ENCODE measurements around the gene NAA25. TPM values are rescaled to one million over a fixed set of nuclear protein-coding genes. Genes with fewer than 3 reads are reported as not detected.
A peak's percentile ranks its signal among the peaks of the same experiment; 100 is the strongest.
"Not testable (repeated sequence)": the region's sequence is repeated elsewhere in the genome, so short reads cannot be mapped to it uniquely, and the experiment has no call there.

The NAA25 gene
- total RNA-seq, 1 experiment from 2014 or later: 41.0 TPM

DNA sequence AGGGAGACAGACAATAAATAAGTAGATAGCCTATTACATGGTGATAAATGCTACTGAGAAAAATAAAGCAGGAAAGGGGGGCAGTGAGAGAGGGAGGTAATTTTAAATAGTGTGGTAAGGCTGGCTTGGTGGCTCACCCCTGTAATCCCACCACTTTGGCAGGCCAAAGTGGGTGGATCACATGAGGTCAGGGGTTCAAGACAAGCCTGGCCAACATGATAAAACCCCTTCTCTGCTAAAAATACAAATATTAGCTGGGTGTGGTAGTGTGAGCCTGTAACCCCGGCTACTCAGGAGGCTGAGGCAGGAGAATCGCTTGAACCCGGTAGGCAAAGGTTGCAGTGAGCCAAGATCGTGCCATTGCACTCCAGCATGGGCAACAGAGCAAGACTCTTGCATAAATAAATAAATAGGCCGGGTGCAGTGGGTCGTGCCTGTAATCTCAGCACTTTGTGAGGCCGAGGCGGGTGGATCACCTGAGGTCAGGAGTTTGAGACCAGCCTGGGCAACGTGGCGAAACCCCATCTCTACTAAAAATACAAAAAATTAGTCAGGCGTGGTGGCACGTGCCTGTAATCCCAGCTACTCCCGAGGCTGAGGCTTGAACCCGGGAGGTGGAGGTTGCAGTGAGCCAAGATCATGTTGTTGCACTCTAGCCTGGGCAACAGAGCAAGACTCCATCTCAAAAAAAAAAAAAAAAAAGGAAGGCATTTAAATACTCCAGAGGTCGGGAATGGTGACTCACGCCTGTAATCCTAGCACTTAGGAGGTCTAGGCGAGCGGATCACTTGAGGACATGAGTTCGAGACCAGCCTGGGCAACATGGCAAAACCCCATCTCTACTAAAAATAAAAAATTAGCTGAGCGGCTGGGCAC, 2.4 kb upstream of the NAA25 start:
- H3K9me3 ChIP-seq; intact Hi-C loops (cut with micrococcal nuclease; ENCODE audit: unreplicated experiment); H3K9me3 Mint-ChIP-seq (ENCODE audit: unreplicated experiment); DNase-seq; BruUV-seq (replicated peaks); H3K36me3 ChIP-seq (ENCODE audit: control insufficient read depth, insufficient read depth, low read length); H3K4me3 ChIP-seq (ENCODE audit: low read depth, low read length); H3K27me3 Mint-ChIP-seq (ENCODE audit: insufficient read depth, unreplicated experiment); H3K27me3 ChIP-seq (replicated peaks; ENCODE audit: control insufficient read depth, insufficient read depth, low read length): not testable (repeated sequence)
- Mint-ChIP-seq H3K27ac (ENCODE audit: unreplicated experiment) (peak overlapping the region; percentile 94), H3K36me3 (ENCODE audit: insufficient read depth, unreplicated experiment) (peaks cover 18% of the 10 kb centered on the region), H3K4me3 (ENCODE audit: unreplicated experiment) (peak overlapping the region; percentile 91), H3K4me1 (ENCODE audit: low read depth, unreplicated experiment) (peaks cover 14% of the 10 kb centered on the region)
- peaks cover 14% of the 10 kb centered on the region for H3K4me1 ChIP-seq
- ChIA-PET POLR2A (interaction anchor here (0.5 kb wide), 1 partner anchor 1135 kb away, joined by 3 read pairs; no protein-coding TSS in a partner anchor), CTCF (interaction anchor here (0.6 to 0.7 kb wide), 3 partner anchors 51 to 61 kb away, joined by 3 to 4 read pairs (median 3); no protein-coding TSS in a partner anchor)

DNA sequence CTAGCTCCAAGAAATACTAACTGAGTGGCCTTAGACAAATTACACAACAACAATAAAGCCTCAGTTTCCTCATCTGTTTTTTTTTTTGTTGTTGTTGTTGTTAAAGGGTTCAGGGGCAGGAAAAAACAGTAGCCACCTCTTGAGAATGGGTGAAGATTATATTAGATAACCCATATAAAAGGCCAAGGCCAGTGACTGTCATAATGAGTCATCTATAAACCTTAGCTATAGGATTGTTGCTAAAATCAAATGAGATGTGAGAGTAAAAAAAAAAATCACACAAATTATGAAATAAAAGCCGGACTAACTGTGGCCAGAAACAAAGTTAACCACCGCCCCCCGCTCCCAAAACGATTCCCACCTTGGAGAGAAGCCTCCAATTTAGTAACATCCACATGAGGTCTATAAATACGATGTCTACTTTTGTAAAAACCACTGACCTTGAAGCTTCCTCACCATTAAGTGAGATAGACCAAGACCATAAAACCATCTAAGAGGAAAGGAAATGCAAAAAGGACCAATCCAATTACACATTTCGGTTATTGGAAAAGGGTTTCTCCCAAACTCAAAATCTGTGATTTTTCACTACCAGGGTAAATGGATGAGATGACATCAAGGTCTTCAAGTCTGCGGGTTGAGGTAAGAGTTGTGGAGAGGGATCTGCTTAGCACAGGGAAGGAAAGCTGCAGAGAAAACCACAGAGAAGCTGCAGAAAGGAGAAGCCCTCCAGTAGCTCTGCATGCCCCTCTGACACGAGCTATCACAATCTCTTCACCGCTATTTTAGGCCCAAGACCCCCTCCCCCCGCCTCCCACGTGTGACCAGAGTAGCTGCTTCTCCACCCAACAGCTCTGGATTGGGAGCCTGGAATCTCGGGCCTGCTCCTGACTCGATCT, 1.0 kb downstream of the NAA25 start:
- ChIA-PET POLR2A (interaction anchor here (0.6 to 1.0 kb wide), 4 partner anchors 9 to 33 kb away, joined by 3 to 7 read pairs (median 4); no protein-coding TSS in a partner anchor), CTCF (interaction anchor here (0.6 kb wide), 2 partner anchors 151 to 163 kb away, joined by 3 to 9 read pairs; no protein-coding TSS in a partner anchor)
- Mint-ChIP-seq H3K27me3 (ENCODE audit: insufficient read depth, unreplicated experiment) (no peaks in the 10 kb centered on the region), H3K27ac (ENCODE audit: unreplicated experiment) (peak overlapping the region; percentile 94), H3K4me1 (ENCODE audit: low read depth, unreplicated experiment) (peaks cover 14% of the 10 kb centered on the region), H3K4me3 (ENCODE audit: unreplicated experiment) (peak overlapping the region; percentile 91), H3K36me3 (ENCODE audit: insufficient read depth, unreplicated experiment) (peaks cover 53% of the 10 kb centered on the region), H3K9me3 (ENCODE audit: unreplicated experiment) (no peaks in the 10 kb centered on the region)
- peaks cover 14% of the 10 kb centered on the region for H3K4me1 ChIP-seq
- TSS peak; percentile 33 for BruUV-seq (replicated peaks)
- no peaks in the 10 kb centered on the region for H3K9me3 ChIP-seq
- peak; percentile 48 to 54 for DNase-seq
- peak overlapping the region; percentile 66 for H3K4me3 ChIP-seq (ENCODE audit: low read depth, low read length)
- H3K27me3 ChIP-seq (replicated peaks; ENCODE audit: control insufficient read depth, insufficient read depth, low read length): no peaks in the 10 kb centered on the region
- intact Hi-C loops (cut with micrococcal nuclease; ENCODE audit: unreplicated experiment): no loop called here
- TF ChIP-seq, protein P1, sequence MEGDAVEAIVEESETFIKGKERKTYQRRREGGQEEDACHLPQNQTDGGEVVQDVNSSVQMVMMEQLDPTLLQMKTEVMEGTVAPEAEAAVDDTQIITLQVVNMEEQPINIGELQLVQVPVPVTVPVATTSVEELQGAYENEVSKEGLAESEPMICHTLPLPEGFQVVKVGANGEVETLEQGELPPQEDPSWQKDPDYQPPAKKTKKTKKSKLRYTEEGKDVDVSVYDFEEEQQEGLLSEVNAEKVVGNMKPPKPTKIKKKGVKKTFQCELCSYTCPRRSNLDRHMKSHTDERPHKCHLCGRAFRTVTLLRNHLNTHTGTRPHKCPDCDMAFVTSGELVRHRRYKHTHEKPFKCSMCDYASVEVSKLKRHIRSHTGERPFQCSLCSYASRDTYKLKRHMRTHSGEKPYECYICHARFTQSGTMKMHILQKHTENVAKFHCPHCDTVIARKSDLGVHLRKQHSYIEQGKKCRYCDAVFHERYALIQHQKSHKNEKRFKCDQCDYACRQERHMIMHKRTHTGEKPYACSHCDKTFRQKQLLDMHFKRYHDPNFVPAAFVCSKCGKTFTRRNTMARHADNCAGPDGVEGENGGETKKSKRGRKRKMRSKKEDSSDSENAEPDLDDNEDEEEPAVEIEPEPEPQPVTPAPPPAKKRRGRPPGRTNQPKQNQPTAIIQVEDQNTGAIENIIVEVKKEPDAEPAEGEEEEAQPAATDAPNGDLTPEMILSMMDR (IDR thresholded peaks at IDR 0.05; ENCODE audit: insufficient read depth in 1 of 2, low read depth in 1 of 2, low read length in 1 of 2, severe bottlenecking in 1 of 2, unreplicated experiment in 1 of 2): no peak
- H3K36me3 ChIP-seq (ENCODE audit: control insufficient read depth, insufficient read depth, low read length): 0 out of 2 replicates have a peak, but pooled peaks cover 1% of the 10 kb centered on the region

DNA sequence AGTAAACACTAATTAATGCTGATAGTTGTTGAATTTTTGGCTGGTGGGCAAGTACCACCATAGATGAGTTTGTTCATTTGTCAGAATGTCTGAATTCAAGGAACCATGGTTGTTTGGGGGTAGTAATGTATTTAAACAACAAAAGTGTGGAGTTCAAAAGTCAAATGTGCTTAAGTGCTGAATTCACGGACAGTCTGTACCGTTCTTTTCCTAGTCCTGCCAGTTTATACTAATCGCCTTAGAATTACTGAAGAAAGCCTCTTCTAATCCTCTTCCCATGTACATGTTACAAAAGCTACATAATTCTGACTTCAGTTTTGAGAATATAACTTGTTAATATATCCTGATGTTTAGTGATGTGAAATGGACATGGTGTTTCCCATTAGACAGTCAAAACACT, 2.7 kb downstream of the NAA25 start:
- ChIA-PET POLR2A (interaction anchor here (0.6 to 0.7 kb wide), 2 partner anchors 17 to 92 kb away, joined by 4 to 9 read pairs; no protein-coding TSS in a partner anchor), CTCF (no interaction called here)
- H3K4me1 Mint-ChIP-seq (ENCODE audit: low read depth, unreplicated experiment): peaks cover 7% of the 10 kb centered on the region
- TF ChIP-seq, protein P1 (IDR thresholded peaks at IDR 0.05; ENCODE audit: insufficient read depth in 1 of 2, low read depth in 1 of 2, low read length in 1 of 2, severe bottlenecking in 1 of 2, unreplicated experiment in 1 of 2): no peak
- H3K27ac Mint-ChIP-seq (ENCODE audit: unreplicated experiment): no peak overlapping the region
- no peaks in the 10 kb centered on the region for H3K9me3 Mint-ChIP-seq (ENCODE audit: unreplicated experiment)
- H3K9me3 ChIP-seq: no peaks in the 10 kb centered on the region
- no peaks in the 10 kb centered on the region for H3K27me3 Mint-ChIP-seq (ENCODE audit: insufficient read depth, unreplicated experiment)
- no peak for DNase-seq
- no peaks in the 10 kb centered on the region for H3K27me3 ChIP-seq (replicated peaks; ENCODE audit: control insufficient read depth, insufficient read depth, low read length)
- peaks cover 10% of the 10 kb centered on the region for H3K4me1 ChIP-seq
- BruUV-seq (replicated peaks): no TSS peak
- no peak overlapping the region for H3K4me3 Mint-ChIP-seq (ENCODE audit: unreplicated experiment)
- intact Hi-C loops (cut with micrococcal nuclease; ENCODE audit: unreplicated experiment): no loop called here
- no peak overlapping the region for H3K4me3 ChIP-seq (ENCODE audit: low read depth, low read length)
- peaks cover 1% of the 10 kb centered on the region; the same call in 1 of the 2 replicates for H3K36me3 ChIP-seq (ENCODE audit: control insufficient read depth, insufficient read depth, low read length)
- peaks cover 68% of the 10 kb centered on the region for H3K36me3 Mint-ChIP-seq (ENCODE audit: insufficient read depth, unreplicated experiment)
